ENCODE results near the gene ZC3H18.

ZC3H18 gene

DNA sequence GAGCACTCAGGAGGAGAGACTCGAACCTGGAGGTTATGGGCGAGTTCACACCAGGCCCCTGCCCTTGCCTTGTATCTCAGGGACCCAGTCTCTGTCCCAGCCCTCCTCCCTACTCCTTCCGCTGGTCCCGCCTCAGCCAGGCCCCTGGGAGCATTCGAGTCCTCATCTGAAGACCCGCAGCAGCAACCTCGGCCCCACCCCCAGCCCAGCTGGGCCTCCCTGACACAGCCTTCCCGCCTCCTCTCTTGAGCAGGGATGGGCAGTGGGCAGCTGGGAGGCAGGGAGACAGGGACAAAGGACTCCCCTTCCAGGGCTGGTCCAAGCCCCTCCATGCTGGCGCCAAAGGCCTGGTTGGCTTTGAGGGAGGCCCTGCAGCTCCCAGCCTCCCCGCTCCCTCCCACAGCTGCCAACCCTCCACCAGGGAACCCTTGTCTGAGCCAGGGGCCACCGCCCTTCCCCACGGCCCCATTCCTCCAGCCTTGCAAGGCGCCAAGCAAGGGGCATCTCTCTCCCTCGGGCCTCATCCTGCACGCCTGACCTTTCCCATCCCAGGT, 15.4 kb upstream of the ZC3H18 start:
- no peak overlapping the region for H3K4me3 ChIP-seq (ENCODE audit: low read length)
- no peaks in the 10 kb centered on the region for H4K20me1 ChIP-seq (ENCODE audit: insufficient read depth, low read length)
- no peaks in the 10 kb centered on the region for H3K9me3 ChIP-seq (replicated peaks; ENCODE audit: insufficient read depth, low read length)
- peaks cover 37% of the 10 kb centered on the region for H3K4me1 ChIP-seq (ENCODE audit: low read length)
- no peak overlapping the region for H3K9ac ChIP-seq (ENCODE audit: low read length)
- DNase-seq, result no peak
- peak overlapping the region; percentile 99; the same call in 1 of the 2 replicates for H3K27ac ChIP-seq (ENCODE audit: low read length)
- no peaks in the 10 kb centered on the region for H3K27me3 ChIP-seq (replicated peaks; ENCODE audit: insufficient read depth, low read length)
- no peak overlapping the region for H3K4me2 ChIP-seq (ENCODE audit: low read depth, low read length)
- no peaks in the 10 kb centered on the region for H3K9me2 ChIP-seq (replicated peaks; ENCODE audit: insufficient read depth, low read length)
- peaks cover 39% of the 10 kb centered on the region for H3F3A ChIP-seq (ENCODE audit: insufficient read depth, low read length)
- TF ChIP-seq EZH2 (optimal IDR thresholded peaks at IDR 0.05; ENCODE audit: low read depth, low read length) (no peak), EZH2phosphoT487 (IDR thresholded peaks at IDR 0.05; ENCODE audit: low read length) (no peak)
- TF ChIP-seq, protein P1, sequence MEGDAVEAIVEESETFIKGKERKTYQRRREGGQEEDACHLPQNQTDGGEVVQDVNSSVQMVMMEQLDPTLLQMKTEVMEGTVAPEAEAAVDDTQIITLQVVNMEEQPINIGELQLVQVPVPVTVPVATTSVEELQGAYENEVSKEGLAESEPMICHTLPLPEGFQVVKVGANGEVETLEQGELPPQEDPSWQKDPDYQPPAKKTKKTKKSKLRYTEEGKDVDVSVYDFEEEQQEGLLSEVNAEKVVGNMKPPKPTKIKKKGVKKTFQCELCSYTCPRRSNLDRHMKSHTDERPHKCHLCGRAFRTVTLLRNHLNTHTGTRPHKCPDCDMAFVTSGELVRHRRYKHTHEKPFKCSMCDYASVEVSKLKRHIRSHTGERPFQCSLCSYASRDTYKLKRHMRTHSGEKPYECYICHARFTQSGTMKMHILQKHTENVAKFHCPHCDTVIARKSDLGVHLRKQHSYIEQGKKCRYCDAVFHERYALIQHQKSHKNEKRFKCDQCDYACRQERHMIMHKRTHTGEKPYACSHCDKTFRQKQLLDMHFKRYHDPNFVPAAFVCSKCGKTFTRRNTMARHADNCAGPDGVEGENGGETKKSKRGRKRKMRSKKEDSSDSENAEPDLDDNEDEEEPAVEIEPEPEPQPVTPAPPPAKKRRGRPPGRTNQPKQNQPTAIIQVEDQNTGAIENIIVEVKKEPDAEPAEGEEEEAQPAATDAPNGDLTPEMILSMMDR (IDR thresholded peaks at IDR 0.05; ENCODE audit: low read length), result no peak
- H2AFZ ChIP-seq (ENCODE audit: low read length), result no peak overlapping the region
- no peaks in the 10 kb centered on the region for H3K36me3 ChIP-seq (replicated peaks; ENCODE audit: insufficient read depth, low read length)
- H3K79me2 ChIP-seq (ENCODE audit: low read length), result no peaks in the 10 kb centered on the region

DNA sequence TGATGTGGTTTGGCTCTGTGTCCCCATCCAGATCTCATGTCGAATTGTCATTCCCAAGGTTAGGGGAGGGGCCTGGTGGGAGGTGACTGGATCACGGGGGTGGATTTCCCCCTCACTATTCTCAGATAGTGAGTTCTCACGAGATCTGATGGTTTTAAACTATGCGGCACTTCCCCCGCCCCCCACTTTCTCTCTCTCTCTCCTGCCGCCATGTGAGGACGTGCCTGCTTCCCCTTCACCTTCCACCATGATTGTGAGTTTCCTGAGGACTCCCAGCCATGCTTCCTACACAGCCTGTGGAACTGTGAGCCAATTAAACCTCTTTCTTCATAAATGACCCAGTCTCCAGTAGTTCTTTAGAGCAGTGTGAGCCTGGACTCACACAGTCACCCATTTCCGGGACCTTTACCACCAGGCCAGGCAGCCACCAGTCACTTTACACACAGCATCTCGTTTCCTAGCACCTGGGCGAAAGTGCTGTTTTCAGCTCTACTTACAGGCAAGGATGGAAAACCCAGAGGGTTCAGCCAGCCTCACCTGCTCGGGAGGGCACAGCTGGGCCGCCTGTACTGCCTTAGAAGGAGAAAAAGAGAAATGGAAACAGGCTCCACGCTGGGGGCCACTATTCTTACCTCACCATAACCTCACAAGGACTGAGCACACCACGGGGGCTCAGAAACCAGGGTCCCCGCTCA, 13.8 kb upstream of the ZC3H18 start:
- H3K79me2 ChIP-seq (ENCODE audit: low read length), result no peaks in the 10 kb centered on the region
- peak overlapping the region; percentile 9; the same call in 1 of the 2 replicates for H3K4me2 ChIP-seq (ENCODE audit: low read depth, low read length)
- H3K36me3 ChIP-seq (replicated peaks; ENCODE audit: insufficient read depth, low read length), result no peaks in the 10 kb centered on the region
- no peak overlapping the region for H2AFZ ChIP-seq (ENCODE audit: low read length)
- H3K27me3 ChIP-seq (replicated peaks; ENCODE audit: insufficient read depth, low read length), result no peaks in the 10 kb centered on the region
- TF ChIP-seq EZH2phosphoT487 (IDR thresholded peaks at IDR 0.05; ENCODE audit: low read length) (no peak), EZH2 (optimal IDR thresholded peaks at IDR 0.05; ENCODE audit: low read depth, low read length) (no peak)
- TF ChIP-seq, protein P1 (IDR thresholded peaks at IDR 0.05; ENCODE audit: low read length), result no peak
- H3K27ac ChIP-seq (ENCODE audit: low read length), result peak overlapping the region; percentile 86
- H3K9me2 ChIP-seq (replicated peaks; ENCODE audit: insufficient read depth, low read length), result no peaks in the 10 kb centered on the region
- no peak overlapping the region for H3K4me3 ChIP-seq (ENCODE audit: low read length)
- H3K9ac ChIP-seq (ENCODE audit: low read length), result no peak overlapping the region
- DNase-seq, result peak; percentile 80
- peaks cover 39% of the 10 kb centered on the region for H3F3A ChIP-seq (ENCODE audit: insufficient read depth, low read length)
- no peaks in the 10 kb centered on the region for H3K9me3 ChIP-seq (replicated peaks; ENCODE audit: insufficient read depth, low read length)
- peaks cover 37% of the 10 kb centered on the region for H3K4me1 ChIP-seq (ENCODE audit: low read length)
- H4K20me1 ChIP-seq (ENCODE audit: insufficient read depth, low read length), result no peaks in the 10 kb centered on the region

DNA sequence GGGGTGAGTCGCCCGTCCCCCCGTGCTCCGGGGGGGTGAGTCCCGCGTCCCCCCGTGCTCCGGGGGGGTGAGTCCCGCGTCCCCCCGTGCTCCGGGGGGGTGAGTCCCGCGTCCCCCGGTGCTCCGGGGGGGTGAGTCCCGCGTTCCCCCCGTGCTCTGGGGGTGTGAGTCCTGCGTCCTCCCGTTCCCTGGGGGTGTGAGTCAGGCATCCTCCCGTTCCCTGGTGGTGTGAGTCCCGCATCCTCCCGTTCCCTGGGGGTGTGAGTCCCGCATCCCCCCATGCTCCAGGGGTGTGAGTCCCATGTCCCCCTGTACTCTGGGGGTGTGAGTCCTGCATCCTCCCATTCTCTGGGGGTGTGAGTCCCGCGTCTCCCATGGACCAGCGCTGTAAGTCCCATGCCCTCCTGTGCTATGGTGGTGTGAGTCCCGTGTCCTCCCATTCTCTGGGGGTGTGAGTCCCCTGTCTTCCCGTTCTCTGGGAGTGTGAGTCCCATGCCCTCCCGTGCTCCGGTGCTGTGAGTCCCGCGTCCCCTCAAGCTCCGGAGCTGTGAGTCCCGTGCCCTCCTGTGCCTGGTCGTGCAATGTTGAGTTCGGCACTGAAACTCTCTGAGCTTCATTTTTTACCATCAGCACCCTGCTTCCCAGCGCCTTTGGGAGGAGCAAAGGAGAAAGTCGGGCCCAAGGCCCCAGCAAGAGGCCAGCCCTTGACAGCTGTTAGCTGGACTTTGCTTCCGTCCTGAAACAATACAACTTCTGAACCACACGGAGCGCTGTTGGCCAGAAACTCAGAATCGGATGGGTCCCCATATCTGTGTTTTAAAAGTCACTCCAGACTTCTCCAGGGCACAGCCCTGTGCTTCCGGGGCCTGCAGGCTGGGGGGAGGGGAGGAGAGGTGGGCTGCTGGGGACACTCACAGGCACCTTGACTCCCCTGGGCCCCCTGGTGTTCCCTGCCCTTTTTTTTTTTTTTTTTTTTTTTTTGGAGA, 11.5 kb upstream of the ZC3H18 start:
- peaks cover 26% of the 10 kb centered on the region for H3K4me1 ChIP-seq (ENCODE audit: low read length)
- TF ChIP-seq EZH2 (optimal IDR thresholded peaks at IDR 0.05; ENCODE audit: low read depth, low read length), result no peak
- TF ChIP-seq, protein P1 (IDR thresholded peaks at IDR 0.05; ENCODE audit: low read length), result 0 out of 2 replicates have a peak, but pooled peaks have one; percentile 13
- no peak overlapping the region for H3K4me3 ChIP-seq (ENCODE audit: low read length)
- H3K9me3 ChIP-seq (replicated peaks; ENCODE audit: insufficient read depth, low read length), result no peaks in the 10 kb centered on the region
- no peak for DNase-seq
- H4K20me1 ChIP-seq (ENCODE audit: insufficient read depth, low read length), result no peaks in the 10 kb centered on the region
- no peak overlapping the region for H2AFZ ChIP-seq (ENCODE audit: low read length)
- H3K27me3 ChIP-seq (replicated peaks; ENCODE audit: insufficient read depth, low read length), result no peaks in the 10 kb centered on the region
- H3K79me2 ChIP-seq (ENCODE audit: low read length), result no peaks in the 10 kb centered on the region
- no peaks in the 10 kb centered on the region for H3K9me2 ChIP-seq (replicated peaks; ENCODE audit: insufficient read depth, low read length)
- peaks cover 23% of the 10 kb centered on the region for H3F3A ChIP-seq (ENCODE audit: insufficient read depth, low read length)
- H3K9ac ChIP-seq (ENCODE audit: low read length), result no peak overlapping the region
- no peak overlapping the region for H3K4me2 ChIP-seq (ENCODE audit: low read depth, low read length)
- H3K36me3 ChIP-seq (replicated peaks; ENCODE audit: insufficient read depth, low read length), result no peaks in the 10 kb centered on the region
- no peak overlapping the region for H3K27ac ChIP-seq (ENCODE audit: low read length)

All from MM.1S (cell line).